Measurements from ENCODE around the gene SMIM1. TPM values are rescaled to one million over a fixed set of nuclear protein-coding genes. Genes with fewer than 3 reads are reported as not detected.

The SMIM1 gene
- total and polyA plus RNA-seq, 9 of the 15 experiments (the other 6 are each of a cell fraction or from before 2014, with no cell fraction given): 2.3 to 125 (median 24.3) TPM

GRCh38 chr1:3775490-3776230 lies 3.1 kb downstream of the SMIM1 start (continued):
- TF ChIP-seq MITF (IDR thresholded peaks at IDR 0.05) (no peak), ARID3A (IDR thresholded peaks at IDR 0.05; ENCODE audit: borderline replicate concordance, low read depth, low read length) (no peak), FOXA1 (IDR thresholded peaks at IDR 0.05; ENCODE audit: borderline replicate concordance) (no peak), ZNF561 (CRISPR knock-in tag; conservative IDR thresholded peaks at IDR 0.05) (no peak), TCF15 (CRISPR knock-in tag; IDR thresholded peaks at IDR 0.05) (no peak), FUS (optimal IDR thresholded peaks at IDR 0.05; ENCODE audit: low read depth, low read length) (no peak), PRDM10 (IDR thresholded peaks at IDR 0.05; ENCODE audit: partially characterized antibody) (peak; percentile 78), NFXL1 (CRISPR knock-in tag; IDR thresholded peaks at IDR 0.05) (no peak), IRF2 (CRISPR knock-in tag; IDR thresholded peaks at IDR 0.05) (no peak), NCOA6 (IDR thresholded peaks at IDR 0.05) (no peak), PYGO2 (tag; IDR thresholded peaks at IDR 0.05) (no peak), MXI1 (IDR thresholded peaks at IDR 0.05; ENCODE audit: low read depth, low read length) (peak; percentile 79; the same call in 1 of the 2 replicates), CC2D1A (IDR thresholded peaks at IDR 0.05) (no peak), E2F5 (CRISPR knock-in tag; IDR thresholded peaks at IDR 0.05) (no peak), PHF21A (IDR thresholded peaks at IDR 0.05; ENCODE audit: borderline replicate concordance, low read depth) (no peak), ZNF124 (CRISPR knock-in tag; IDR thresholded peaks at IDR 0.05) (no peak), SLC30A9 (CRISPR knock-in tag; IDR thresholded peaks at IDR 0.05) (no peak), ELF2 (CRISPR knock-in tag; IDR thresholded peaks at IDR 0.05) (0 out of 2 replicates have a peak, but pooled peaks have one; percentile 33), RBM39 (optimal IDR thresholded peaks at IDR 0.05; ENCODE audit: low read depth, low read length) (no peak), NELFE (IDR thresholded peaks at IDR 0.05; ENCODE audit: insufficient read depth, insufficient read length) (no peak), ILK (tag; IDR thresholded peaks at IDR 0.05; ENCODE audit: borderline replicate concordance, low read depth) (no peak)
